A549 treated with RU486 at 1 μM for 4 hours (cell line): ENCODE data around the gene OCEL1. TPM values are rescaled to one million over a fixed set of nuclear protein-coding genes. Genes with fewer than 3 reads are reported as not detected.

ENCODE experiments used
- total RNA-seq: library from RNA; stranded (reverse); fragments of 200-300 nt; extraction: Qiagen RNA extraction; gene quantifications from 5 replicates; pipeline ENCODE4 v1.2.3, GENCODE V29; 2022; ENCODE audit warnings: low read depth

OCEL1 gene, protein sequence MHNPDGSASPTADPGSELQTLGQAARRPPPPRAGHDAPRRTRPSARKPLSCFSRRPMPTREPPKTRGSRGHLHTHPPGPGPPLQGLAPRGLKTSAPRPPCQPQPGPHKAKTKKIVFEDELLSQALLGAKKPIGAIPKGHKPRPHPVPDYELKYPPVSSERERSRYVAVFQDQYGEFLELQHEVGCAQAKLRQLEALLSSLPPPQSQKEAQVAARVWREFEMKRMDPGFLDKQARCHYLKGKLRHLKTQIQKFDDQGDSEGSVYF
- 9.5 to 16.1 TPM (median 11.8 TPM) in 5 replicates for total RNA-seq

DNA sequence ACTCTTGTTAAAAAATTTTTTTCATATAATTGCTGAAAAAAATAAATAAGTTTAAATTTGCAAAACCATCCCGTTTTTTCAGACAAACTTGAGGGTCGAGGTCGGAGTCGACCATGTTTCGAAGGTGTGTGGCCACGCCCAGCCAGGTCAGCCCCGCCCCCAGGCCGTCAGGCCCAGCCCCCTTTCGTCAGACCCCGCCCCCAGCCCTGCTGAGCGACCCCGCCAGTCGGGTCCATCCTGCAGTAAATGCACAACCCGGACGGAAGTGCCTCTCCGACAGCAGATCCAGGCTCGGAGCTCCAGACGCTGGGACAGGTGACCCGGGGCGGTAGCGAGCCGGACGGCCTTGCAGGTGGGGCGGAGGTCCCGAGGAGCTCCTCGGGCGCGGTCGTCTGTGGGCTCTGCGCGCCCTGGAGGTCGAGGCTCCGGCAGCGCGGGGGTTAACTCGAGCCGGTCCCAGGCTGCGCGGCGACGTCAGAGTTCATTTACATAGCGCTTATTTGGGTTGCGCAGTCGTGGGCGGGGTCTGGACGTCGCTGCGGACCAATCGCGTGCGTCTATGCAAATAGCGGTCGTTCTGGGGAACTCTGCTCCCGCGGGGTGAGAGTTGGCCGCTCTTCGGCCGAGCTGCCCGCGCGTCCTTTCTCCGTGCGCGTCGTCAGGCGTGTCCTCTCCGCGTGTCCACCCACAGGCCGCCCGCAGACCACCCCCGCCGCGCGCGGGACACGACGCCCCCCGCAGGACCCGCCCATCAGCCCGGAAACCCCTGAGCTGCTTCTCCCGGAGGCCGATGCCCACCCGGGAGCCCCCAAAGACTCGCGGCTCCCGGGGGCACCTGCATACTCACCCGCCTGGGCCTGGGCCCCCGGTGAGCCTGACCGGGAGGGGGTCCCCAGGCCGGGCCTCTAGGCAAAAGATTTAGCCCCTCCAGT, at the start of gene OCEL1:
Gene OCEL1, plus strand, starts transcription at position 225 of the 932 bp plus-strand sequence. Its CDS starts 22 bp downstream, at position 247.

DNA sequence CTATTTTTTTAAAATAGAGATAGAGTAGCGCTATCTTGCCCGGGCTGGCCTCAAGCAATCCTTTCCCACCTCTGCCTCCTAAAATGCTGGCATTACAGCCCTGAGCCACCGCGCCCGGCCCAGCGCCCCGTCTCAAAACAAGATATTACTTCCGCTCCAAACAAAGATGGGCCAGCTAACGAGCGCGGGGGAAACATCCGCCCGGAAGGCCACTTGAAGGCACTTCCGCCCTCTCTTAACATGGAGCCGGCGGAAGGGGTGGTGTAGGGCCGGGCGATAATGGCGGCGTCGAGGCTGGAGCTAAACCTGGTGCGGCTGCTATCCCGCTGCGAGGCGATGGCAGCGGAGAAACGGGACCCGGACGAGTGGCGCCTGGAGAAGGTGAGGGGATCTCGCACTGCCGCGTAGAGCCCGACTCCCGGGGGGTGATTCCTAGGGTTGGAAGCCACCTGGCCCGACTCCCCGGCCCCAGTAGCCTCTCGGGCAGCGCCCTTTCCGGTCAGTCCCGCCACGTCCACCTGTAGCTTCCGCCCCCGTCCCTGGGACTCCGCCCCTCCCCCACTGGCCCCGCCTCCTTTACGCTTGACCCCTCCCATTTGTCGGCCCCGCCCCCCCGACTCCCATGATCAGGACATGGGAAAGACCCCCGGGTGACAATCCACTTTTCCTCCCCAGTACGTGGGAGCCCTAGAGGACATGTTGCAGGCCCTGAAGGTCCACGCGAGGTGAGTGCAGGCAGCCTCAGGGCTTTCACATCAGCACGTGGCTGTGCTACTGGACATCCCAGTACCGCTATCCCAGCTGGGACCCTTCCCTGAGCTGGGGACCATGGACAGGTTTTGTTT, 10.7 kb upstream of the OCEL1 start, which contains the start of gene USE1:
Gene USE1, plus strand, starts transcription at position 231 of the 845 bp plus-strand sequence. Its CDS starts 49 bp downstream, at position 280.

DNA sequence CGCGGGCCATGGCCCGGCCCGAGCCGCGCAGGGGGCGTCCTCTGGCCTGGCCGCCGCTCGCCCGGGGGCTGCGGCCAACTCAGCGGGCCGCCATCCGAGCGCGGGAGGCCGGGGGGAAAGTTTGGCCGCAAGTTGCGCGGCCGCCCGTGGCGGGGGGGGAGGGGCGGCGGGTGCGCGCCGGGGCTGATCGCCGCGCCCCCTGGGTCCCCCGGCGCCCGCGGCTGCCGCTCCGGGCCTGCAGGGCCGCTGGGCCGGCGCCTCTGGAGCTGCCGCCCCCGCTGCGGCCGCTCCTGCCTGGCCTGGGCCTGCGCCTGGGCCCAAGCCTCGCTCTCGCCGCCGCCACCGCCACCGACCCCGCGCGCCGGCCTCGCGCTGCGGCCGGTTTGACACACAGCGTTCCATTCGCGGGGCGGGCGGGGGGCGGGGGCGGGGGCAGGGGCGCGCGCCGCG, 19.5 kb downstream of the OCEL1 start, which contains the start of gene NR2F6:
Gene NR2F6, minus strand, starts transcription at position 385 of the 450 bp plus-strand sequence. CDS start 699 bp downstream, outside the sequence.

DNA sequence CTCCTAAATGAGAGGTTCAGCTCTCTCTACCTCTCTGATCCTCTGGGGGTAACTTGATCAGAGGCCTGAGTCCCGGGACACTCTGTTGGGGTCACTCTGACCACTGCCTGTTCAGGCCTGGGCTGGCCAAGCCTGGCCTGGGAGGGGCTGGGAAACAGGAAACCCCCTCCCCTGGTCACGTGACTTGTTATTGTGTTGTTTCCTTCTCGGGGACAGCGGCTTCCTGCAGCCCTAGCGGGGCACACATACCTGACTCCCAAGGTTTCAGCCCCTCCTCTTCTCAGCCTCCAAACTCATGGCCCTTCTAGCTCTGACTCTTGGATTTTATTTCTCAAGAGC, 38.6 kb downstream of the OCEL1 start, which contains the start of gene USHBP1:
Gene USHBP1, minus strand, starts transcription at position 105 of the 339 bp plus-strand sequence. CDS start 446 bp downstream, outside the sequence.

DNA sequence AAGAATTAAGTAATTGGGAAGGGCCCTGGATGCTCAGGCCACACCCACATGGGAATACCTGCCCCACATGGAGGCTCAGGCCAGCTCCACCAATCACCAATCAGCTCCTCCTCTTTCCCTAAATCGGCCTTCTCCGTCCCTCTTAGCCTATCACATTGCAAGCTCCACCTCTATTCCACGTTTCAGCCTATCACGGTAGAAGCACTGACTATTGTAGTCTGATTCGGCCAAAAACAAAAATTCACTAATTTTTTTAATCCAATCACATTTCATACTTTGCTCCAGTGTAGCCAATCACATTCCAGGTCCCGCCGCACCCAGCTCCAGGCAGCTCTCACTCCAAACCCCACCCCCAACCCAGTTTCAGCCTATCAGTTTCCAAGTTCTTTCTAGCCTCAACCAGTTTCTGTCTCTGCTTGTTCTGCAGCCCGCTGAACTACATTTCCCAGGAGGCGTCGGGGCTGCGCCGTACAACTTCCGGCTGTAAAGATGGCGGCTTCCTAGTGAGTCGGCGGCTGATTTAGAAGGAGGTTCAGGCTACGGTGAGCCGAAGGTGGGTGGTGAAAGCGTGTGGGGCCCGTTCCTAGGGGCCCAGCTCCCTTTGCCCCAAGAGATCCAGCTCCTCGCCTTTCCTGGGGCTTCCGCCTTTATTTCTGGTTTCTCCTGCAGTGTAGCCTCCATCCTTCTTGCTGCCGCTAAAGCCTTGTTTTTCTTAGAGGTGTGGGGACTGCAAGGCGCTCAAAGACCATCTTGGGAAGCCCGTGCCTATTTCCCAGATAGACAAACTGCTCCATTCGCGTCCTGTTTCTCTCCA, 41.2 kb downstream of the OCEL1 start, which contains the start of gene BABAM1:
Gene BABAM1, plus strand, starts transcription at position 469 of the 814 bp plus-strand sequence. CDS start 1,364 bp downstream, outside the sequence.

Other genes starting within 250 kb of the OCEL1 start
- 0.21 TPM in 1 of 5 replicates, not detected in the others for gene CPAMD8, start 199.4 kb upstream of the OCEL1 start, total RNA-seq
- gene HAUS8, start 150.8 kb upstream of the OCEL1 start, total RNA-seq, result 11.4 to 18.1 TPM (median 14.6 TPM) in 5 replicates
- gene MYO9B, start 150.4 kb upstream of the OCEL1 start, total RNA-seq, result 26.8 to 35.7 TPM (median 30.4 TPM) in 5 replicates
- gene USE1, start 10.9 kb upstream of the OCEL1 start, total RNA-seq, result 12.8 to 17.5 TPM (median 14.7 TPM) in 5 replicates
- gene NR2F6, start 19.7 kb downstream of the OCEL1 start, total RNA-seq, result 30.9 to 70.2 TPM (median 67.8 TPM) in 5 replicates
- gene USHBP1, start 38.5 kb downstream of the OCEL1 start, total RNA-seq, result not detected in 5 replicates
- 59.3 to 66.2 TPM (median 64.7 TPM) in 5 replicates for gene BABAM1, start 41.2 kb downstream of the OCEL1 start, total RNA-seq
- gene ANKLE1, start 55.7 kb downstream of the OCEL1 start, total RNA-seq, result 0.17 to 0.63 TPM (median 0.46 TPM) in 5 replicates
- 2.6 to 4.5 TPM (median 4.2 TPM) in 5 replicates for gene ABHD8, start 77.2 kb downstream of the OCEL1 start, total RNA-seq
- gene MRPL34, start 79.6 kb downstream of the OCEL1 start, total RNA-seq, result 61.3 to 102 TPM (median 91.5 TPM) in 5 replicates
- 61.9 to 81.0 TPM (median 68.9 TPM) in 5 replicates for gene DDA1, start 83.3 kb downstream of the OCEL1 start, total RNA-seq
- 2.3 to 4.3 TPM (median 3.3 TPM) in 5 replicates for gene ANO8, start 108.6 kb downstream of the OCEL1 start, total RNA-seq
- 15.9 to 23.4 TPM (median 19.3 TPM) in 5 replicates for gene GTPBP3, start 111.3 kb downstream of the OCEL1 start, total RNA-seq
- gene PLVAP, start 151.1 kb downstream of the OCEL1 start, total RNA-seq, result not detected in 5 replicates
- gene CCDC194, start 168.0 kb downstream of the OCEL1 start, total RNA-seq, result not detected in 5 replicates
- 0.13 to 0.15 TPM in 2 of 5 replicates, not detected in the others for gene BST2, start 179.4 kb downstream of the OCEL1 start, total RNA-seq
- gene MVB12A, start 193.8 kb downstream of the OCEL1 start, total RNA-seq, result 26.9 to 42.8 TPM (median 38.0 TPM) in 5 replicates
- gene TMEM221, start 222.4 kb downstream of the OCEL1 start, total RNA-seq, result 0.47 to 0.94 TPM (median 0.85 TPM) in 5 replicates
- not detected in 5 replicates for gene NXNL1, start 234.7 kb downstream of the OCEL1 start, total RNA-seq
- 2.1 to 3.5 TPM (median 2.7 TPM) in 5 replicates for gene SLC27A1, start 244.3 kb downstream of the OCEL1 start, total RNA-seq